ENCODE data around the gene AFF1.
"Not testable (repeated sequence)": the region's sequence is repeated elsewhere in the genome, so short reads cannot be mapped to it uniquely, and the experiment has no call there.

AFF1 gene

GRCh38 chr4:87121341-87122065 is 186.7 kb downstream of the AFF1 start:
- DNase-seq: no peak

- DNase-seq: no peak
Observed at GRCh38 chr4:87122252-87122651, 187.4 kb downstream of the AFF1 start.

DNA sequence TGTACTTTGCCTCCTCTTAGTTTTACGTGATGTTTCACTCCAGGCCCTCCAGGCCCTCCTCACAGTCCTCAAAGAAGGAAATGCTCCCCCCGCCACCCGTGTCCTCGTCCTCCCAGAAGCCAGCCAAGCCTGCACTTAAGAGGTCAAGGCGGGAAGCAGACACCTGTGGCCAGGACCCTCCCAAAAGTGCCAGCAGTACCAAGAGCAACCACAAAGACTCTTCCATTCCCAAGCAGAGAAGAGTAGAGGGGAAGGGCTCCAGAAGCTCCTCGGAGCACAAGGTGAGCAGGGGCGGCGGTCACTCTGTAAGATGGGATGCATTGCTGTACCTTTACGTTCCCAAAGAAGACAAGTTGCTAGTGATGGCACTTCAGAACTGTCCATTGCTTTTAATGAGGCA is 191.2 kb downstream of the AFF1 start:
- DNase-seq: no peak

- no peak for DNase-seq
Observed at GRCh38 chr4:87128006-87128705, 193.3 kb downstream of the AFF1 start.

DNA sequence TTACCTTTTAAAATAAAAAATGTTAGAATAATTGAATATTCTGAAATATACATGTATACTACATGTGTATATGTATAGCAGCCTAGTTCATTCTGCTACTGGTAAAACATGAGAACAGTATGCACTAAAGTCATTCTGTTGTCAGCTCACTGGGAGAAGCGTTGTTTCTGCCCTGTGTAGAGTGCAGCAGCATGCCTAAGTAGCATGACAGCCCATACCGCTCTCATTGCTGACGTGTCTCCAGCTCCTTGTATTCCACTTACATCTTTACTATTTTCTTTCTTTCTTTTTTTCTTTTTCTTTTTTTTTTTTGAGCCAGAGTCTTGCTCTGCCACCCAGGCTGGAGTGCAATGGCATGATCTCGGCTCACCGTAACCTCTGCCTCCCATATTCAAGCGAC is 194.9 kb downstream of the AFF1 start:
- DNase-seq: no peak

GRCh38 chr4:87130985-87131703 is 196.3 kb downstream of the AFF1 start:
- no peak for DNase-seq

DNA sequence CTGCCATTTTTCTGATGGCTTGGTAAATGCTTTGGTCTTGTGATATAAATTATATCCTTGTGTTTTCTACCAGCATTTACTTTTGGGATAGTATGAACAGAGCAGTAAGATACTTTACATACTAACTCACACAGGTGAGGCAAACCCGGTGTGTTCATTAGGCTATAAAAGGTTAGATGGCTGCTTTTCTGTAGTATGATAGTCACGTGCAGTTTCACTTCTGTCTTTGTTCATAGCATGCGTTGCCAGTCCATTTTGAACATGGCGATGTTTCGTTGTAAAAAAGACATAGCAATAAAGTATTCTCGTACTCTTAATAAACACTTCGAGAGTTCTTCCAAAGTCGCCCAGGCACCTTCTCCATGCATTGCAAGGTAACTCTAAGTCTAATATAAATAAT is 197.2 kb downstream of the AFF1 start:
- DNase-seq: no peak

GRCh38 chr4:87133183-87133582 is 198.4 kb downstream of the AFF1 start:
- no peak for DNase-seq

DNA sequence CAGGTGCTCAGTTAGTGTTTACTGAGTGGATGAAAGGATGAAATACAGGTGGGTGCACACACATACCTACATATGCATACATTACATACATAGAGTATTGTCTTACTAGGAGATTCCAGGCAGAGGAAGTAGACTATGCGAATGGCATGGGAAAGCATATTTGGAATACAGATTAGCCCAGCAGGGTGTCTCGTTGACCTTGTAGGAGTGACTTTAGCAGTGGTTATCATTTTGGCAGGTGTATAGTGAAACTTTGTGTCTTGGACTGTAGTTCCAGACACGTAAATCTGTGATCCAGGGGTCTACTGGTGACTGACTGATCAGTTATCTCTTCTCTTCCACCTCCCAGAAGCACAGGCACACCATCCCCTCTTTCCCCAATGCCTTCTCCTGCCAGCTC is 199.3 kb downstream of the AFF1 start:
- DNase-seq: no peak

DNA sequence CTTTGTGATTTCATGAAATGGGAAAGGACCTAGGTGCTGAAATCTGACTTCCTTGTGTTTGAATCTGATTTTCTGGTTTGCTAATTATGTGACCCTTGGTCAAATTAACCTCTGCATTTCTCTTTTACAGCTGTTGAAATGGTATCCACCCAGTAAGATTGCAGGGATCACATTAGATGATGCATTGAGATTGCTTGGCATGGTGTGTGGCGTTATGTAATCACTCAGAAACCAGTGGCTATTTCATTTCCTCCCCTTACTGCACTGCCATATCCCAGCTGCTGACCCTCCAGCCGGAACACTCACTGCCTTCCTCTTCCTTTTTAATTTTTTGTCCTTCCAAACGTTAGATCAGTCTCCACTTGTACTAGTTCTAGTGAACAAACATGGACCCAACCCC is 206.6 kb downstream of the AFF1 start:
- no peak for DNase-seq

GRCh38 chr4:87144356-87144755 is 209.5 kb downstream of the AFF1 start:
- no peak for DNase-seq

DNA sequence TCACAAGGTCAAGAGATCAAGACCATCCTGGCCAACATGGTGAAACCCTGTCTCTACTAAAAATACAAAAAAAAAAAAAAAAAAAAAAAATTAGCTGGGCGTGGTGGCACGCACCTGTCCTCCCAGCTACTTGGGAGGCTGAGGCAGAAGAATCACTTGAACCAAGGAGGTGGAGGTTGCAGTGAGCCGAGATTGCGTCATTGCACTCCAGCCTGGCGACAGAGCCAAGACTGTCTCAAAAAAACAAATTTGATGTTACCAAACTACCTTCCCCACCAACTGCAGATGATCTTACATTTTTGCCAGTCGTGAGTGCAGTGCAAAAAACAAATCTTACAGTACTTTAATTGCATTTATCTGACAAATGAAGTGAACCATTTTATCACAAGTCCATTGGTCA is 211.1 kb downstream of the AFF1 start:
- DNase-seq: not testable (repeated sequence)

DNA sequence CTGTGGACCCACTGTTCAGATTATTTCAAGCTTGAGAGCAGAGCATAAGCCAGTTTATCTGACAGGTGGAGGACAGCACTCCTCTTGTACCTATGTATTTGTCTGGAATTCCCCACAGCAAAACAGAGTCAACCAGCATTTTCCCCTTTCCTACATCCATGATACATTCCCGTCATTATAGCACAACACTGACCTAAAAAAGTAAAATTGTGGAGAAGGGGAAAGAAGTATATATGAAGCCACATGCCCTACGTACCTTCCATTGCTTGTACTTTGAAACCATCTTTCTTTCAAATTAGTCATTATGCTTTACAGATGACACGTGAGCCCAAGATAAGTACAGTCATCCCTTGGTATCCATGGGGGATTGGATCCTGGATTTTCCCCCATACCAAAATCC is 212.3 kb downstream of the AFF1 start:
- DNase-seq: no peak

DNA sequence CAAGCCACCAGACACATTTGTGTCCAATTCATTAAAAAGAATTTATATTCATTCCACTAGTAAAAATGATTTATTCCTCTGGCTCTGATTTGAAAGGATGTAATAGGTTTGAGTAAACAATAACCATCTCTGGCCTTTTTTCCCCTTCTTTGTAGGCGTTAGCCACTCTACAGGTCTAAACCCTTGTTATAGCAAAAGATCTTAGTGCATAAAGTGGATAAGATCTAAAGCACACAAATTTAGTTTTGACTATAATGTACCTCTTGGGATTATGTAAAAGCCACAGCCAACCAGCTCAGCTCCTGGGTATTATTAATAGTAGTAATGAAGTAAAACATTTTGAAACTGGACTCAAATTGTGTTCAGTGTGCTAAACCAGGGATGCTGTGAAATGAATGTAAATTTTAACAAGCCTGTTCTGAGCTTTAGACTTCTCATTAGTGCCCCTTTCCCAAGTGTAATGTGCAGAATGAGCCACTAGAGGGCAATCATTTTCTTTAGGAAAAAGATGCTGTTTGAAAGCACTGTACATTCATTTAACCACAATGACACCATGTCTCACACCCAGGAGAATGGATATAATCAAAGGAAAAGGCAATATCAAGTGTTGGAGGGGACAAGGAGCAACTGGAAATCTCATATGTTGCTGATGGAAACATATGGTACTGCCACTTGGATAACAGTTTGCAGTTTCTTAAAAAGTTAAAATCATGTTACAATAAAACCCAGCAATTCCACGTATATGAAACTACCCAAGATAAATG is 215.9 kb downstream of the AFF1 start:
- DNase-seq: no peak

DNA sequence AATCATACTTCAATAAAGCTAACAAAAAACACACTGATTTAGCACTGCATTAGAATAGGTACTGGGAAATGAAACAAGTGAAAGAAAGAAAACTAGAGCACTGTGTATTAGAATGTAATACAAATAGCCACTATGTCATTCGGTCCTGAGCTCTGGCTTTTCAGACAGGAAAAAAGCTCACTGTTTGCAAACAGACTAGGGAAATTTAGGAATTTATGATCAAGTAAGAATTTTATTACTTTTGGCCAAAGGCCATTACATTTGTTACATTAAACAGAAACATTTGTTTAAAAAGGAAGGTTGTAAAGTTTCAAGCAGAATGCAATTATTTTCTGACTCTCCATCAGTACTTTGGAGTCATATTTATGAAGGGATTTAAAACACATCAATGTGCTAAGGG is 216.9 kb downstream of the AFF1 start:
- DNase-seq: no peak

- no peak for DNase-seq
Observed at GRCh38 chr4:87152310-87153041, 217.7 kb downstream of the AFF1 start.

DNA sequence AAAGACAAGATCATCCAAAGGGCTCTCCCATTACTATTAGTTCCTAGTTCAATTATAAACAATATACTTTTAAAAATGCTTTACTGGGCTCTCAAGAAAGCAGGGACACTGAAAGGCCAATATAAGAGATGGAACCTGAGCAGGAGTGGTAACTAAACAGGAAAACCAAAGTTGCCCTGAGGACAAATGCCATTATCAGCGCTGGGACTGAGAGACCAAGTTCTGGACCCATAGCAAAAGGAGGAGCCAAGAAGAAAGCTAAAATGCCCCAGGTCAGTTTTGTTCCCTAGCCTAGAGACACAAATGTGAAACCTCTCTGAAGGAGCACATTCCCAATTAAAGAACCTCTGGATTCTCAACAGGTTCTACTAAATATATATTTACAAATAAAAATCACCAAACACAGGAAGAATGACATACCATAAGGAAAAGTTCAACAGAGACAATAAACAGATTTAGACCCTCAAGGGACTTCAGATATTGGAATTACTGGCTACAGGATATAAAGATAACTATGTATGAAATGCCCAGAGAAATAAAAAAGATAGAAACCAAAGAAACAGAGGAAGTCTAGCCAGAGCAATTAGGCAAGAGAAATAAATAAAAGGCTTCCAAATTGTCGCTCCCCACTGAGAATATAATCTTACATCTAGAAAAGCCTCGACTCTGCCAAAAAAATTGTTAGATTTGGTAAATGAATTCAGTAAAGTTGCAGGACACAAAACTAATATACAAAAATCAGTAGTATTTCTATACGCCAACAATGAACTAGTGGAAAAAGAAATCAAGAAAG is 218.5 kb downstream of the AFF1 start:
- no peak for DNase-seq

DNA sequence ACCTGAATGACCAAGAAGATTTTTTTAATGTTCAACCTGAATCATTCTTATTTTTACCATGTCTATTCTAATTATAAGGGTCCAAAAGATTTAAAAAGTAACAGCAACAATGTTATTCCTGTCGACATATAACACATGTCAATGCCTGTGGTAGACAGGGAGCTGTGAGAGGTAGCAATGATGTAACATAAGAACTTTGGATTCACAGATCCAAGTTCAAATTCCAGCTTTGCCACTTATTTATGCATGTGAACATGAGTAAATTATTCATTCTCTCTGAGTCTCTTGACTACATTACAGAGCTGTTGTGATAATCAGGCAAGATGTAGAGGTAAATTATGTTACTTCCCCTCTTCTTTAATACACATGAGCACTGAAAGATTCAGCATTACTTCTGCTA is 231.1 kb downstream of the AFF1 start:
- no peak for DNase-seq

- DNase-seq: no peak
Observed at GRCh38 chr4:87166296-87166854, 231.6 kb downstream of the AFF1 start.

DNA sequence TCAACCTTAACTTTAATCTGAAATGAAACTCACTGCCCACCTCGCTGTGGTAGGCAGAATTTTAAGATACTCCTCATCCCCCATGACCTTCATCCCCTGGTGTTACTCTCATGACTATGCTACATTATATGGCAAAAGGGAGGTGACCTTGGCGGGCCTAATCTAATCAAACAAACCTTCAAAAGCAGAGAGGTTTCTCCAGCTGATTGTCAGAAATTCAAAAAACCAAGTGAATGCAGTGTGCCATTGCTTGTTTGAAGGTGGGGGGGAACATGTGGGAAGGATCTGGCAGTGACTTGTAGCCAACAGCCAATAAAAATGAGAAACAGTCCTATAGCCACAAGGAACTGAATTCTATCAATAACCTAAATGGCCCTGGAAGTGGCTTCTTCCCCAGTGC is 237.1 kb downstream of the AFF1 start:
- no peak for DNase-seq

DNA sequence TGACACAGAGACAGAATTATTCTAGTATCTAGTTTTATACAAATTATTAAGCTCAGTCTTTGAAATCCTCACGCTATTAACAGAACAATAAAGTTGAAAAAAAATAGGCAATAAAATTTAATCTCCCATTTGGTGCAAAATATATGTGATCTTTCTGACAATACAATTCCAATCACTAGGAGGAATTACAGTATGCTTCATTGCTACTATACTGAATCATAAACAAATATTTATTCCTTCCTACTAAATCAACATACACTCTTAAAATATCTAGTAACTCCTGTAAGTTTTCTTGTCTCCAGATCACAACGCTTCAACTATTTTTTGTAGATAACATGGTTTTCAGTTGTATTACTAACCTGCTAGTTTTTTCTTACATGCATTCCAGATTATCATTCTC is 239.9 kb downstream of the AFF1 start:
- no peak for DNase-seq

All from activated CD4-positive, alpha-beta T cell treated with anti-CD3 and anti-CD28 coated beads for 1 hour (primary cell).